A549 (cell line): ENCODE data around the gene HBA1. TPM values are rescaled to one million over a fixed set of nuclear protein-coding genes. Genes with fewer than 3 reads are reported as not detected.
"Not testable (repeated sequence)": the region's sequence is repeated elsewhere in the genome, so short reads cannot be mapped to it uniquely, and the experiment has no call there.

Source experiments
- ATAC-seq, 2 experiments: fragments of 200-7000 bp in 1 of 2; fragments of >200 bp in 1 of 2; cut with Nextera tagmentation in 1 of 2; cut with Tn5 transposase in 1 of 2; 3 replicates each; pipeline versions ENCODE4 v1.8.0 to v1.9.1; 2018 to 2020; ENCODE audit warnings: mild to moderate bottlenecking in 1 of 2, moderate library complexity in 1 of 2
- CTCF ChIA-PET: fragments of 300-600 bp; sonication (Branson Sonifier 250); formaldehyde crosslinking; extraction: SDS; loops from one replicate; lab custom pipeline; 2021; ENCODE audit warnings: antibody characterized with exemption, inconsistent platforms; lab: Yijun Ruan, JAX
- POLR2A ChIA-PET: fragments of 350-600 bp; formaldehyde crosslinking; extraction: SDS; loops from one replicate; lab custom pipeline; 2021; ENCODE audit warnings: antibody characterized with exemption, inconsistent platforms; lab: Yijun Ruan, JAX
- DNase-seq, 2 experiments: peaks; one replicate each; pipeline versions ENCODE4 v3.0.0 to v3.0.0-alpha.2; 2011 to 2016; ENCODE audit warnings: low read depth in 1 of 2, low spot score in 1 of 2
- FAIRE-seq: peaks from 2 replicates; lab custom pipeline; 2011; peaks lifted over from hg19 to GRCh38; lab: Jason Lieb, UNC
- H3K27ac ChIP-seq, 2 experiments: fragments of >200 bp; sonication (Bioruptor Twin); formaldehyde crosslinking; 3 replicates each; pipeline ENCODE4 v1.5.1; 2016 to 2017
- H3K4me1 ChIP-seq: fragments of >200 bp; sonication (Bioruptor Twin); formaldehyde crosslinking; 3 replicates; pipeline ENCODE4 v1.6.1; 2016
- H3K4me2 ChIP-seq: fragments of >200 bp; sonication (Bioruptor Twin); formaldehyde crosslinking; 3 replicates; pipeline ENCODE4 v1.6.1; 2016
- H3K4me3 ChIP-seq: fragments of >200 bp; sonication (Bioruptor Twin); formaldehyde crosslinking; 3 replicates; pipeline ENCODE4 v1.5.1; 2016
- H3K9me3 ChIP-seq: fragments of >200 bp; sonication (Bioruptor Twin); formaldehyde crosslinking; 3 replicates; pipeline ENCODE4 v1.6.1; 2016
- BCL3 ChIP-seq: fragments of >200 bp; sonication (Bioruptor Twin); formaldehyde crosslinking; IDR thresholded peaks from 3 replicates; pipeline ENCODE4 v1.6.1; 2016
- CHD4 ChIP-seq: fragments of 200-600 bp; sonication (generic); IDR thresholded peaks from 2 replicates; pipeline ENCODE4 v1.6.1; 2016; ENCODE audit warnings: antibody characterized with exemption, mild to moderate bottlenecking, borderline replicate concordance
- CTCF ChIP-seq: fragments of >200 bp; sonication (Bioruptor Twin); formaldehyde crosslinking; IDR thresholded peaks from 3 replicates; pipeline ENCODE4 v1.5.1; 2016
- E2F6 ChIP-seq: IDR thresholded peaks from 2 replicates; pipeline ENCODE4 v1.6.1; 2012; ENCODE audit warnings: low read depth, borderline replicate concordance
- ELK1 ChIP-seq: fragments of 150-350 bp; IDR thresholded peaks from 2 replicates; pipeline ENCODE4 v1.6.1; 2014; ENCODE audit warnings: low read depth, mild to moderate bottlenecking, low read length
- EP300 ChIP-seq, 2 experiments: fragments of >200 bp; sonication (Bioruptor Twin); formaldehyde crosslinking; IDR thresholded peaks; 2 replicates in 1 of 2; 3 replicates in 1 of 2; pipeline ENCODE4 v1.6.1; 2016 to 2017
- FOSL2 ChIP-seq, 2 experiments: fragments of 450-650 bp in 1 of 2; fragments of >200 bp in 1 of 2; sonication (Bioruptor Twin) in 1 of 2; formaldehyde crosslinking; IDR thresholded peaks; 2 replicates each; pipeline versions ENCODE4 v1.5.0 to v1.6.1; 2016 to 2020; ENCODE audit warnings: mild to moderate bottlenecking in 1 of 2, moderate library complexity in 1 of 2
- FOXS1 ChIP-seq: fragments of 250-450 bp; sonication (Bioruptor Pico); IDR thresholded peaks from 2 replicates; pipeline ENCODE4 v1.5.0; 2020; ENCODE audit warnings: mild to moderate bottlenecking, moderate library complexity
- HES2 ChIP-seq: fragments of >200 bp; sonication (Bioruptor Twin); formaldehyde crosslinking; IDR thresholded peaks from 2 replicates; pipeline ENCODE4 v1.6.1; 2016
- HEYL ChIP-seq: fragments of 250-450 bp; sonication (Bioruptor Pico); IDR thresholded peaks from 2 replicates; pipeline ENCODE4 v1.8.0; 2021; ENCODE audit warnings: mild to moderate bottlenecking, moderate library complexity
- HOXB5 ChIP-seq: fragments of 250-450 bp; sonication (Bioruptor Pico); IDR thresholded peaks from 2 replicates; pipeline ENCODE4 v1.5.0; 2020; ENCODE audit warnings: mild to moderate bottlenecking, moderate library complexity
- JUNB ChIP-seq: fragments of >200 bp; sonication (Bioruptor Twin); formaldehyde crosslinking; IDR thresholded peaks from 2 replicates; pipeline ENCODE4 v1.6.1; 2016
- MAX ChIP-seq: IDR thresholded peaks from 2 replicates; pipeline ENCODE4 v1.6.1; 2012
- MAZ ChIP-seq: fragments of 150-350 bp; IDR thresholded peaks from 2 replicates; pipeline ENCODE4 v1.6.1; 2014; ENCODE audit warnings: antibody characterized with exemption, low read depth, low read length, borderline replicate concordance
- NPAS2 ChIP-seq: fragments of 250-450 bp; sonication (Bioruptor Pico); IDR thresholded peaks from 2 replicates; pipeline ENCODE4 v1.8.0; 2022; ENCODE audit warnings: mild to moderate bottlenecking, moderate library complexity, borderline replicate concordance
- NR3C1 ChIP-seq: fragments of >200 bp; sonication (Bioruptor Twin); formaldehyde crosslinking; IDR thresholded peaks from 3 replicates; pipeline ENCODE4 v1.6.1; 2017
- PBX3 ChIP-seq: IDR thresholded peaks from 2 replicates; pipeline ENCODE4 v1.6.1; 2012
- POLR2AphosphoS2 ChIP-seq: conservative IDR thresholded peaks from 2 replicates; pipeline ENCODE4 v1.6.1; 2012; ENCODE audit warnings: low read length, improper control_type of control experiment, inconsistent platforms
- RCOR1 ChIP-seq: fragments of 150-350 bp; IDR thresholded peaks from 2 replicates; pipeline ENCODE4 v1.6.1; 2014; ENCODE audit warnings: antibody characterized with exemption, low read length, low read depth
- SMC3 ChIP-seq: fragments of >200 bp; sonication (Bioruptor Twin); formaldehyde crosslinking; IDR thresholded peaks from 3 replicates; pipeline ENCODE4 v1.6.1; 2018; ENCODE audit warnings: inconsistent platforms
- ZNF302 ChIP-seq: fragments of 250-450 bp; sonication (Bioruptor Pico); IDR thresholded peaks from 2 replicates; pipeline ENCODE4 v1.9.0; 2021; ENCODE audit warnings: inconsistent platforms, mild to moderate bottlenecking, moderate library complexity
- WGBS: methylation state at CpG from one replicate; pipeline ENCODE4 v1.1.6; 2017; ENCODE audit errors: missing lambda C conversion rate; 5-methylcytosine and 5-hydroxymethylcytosine counted together
- polyA plus RNA-seq, 4 experiments: library from polyadenylated mRNA; depleted of rRNA in 3 of 4; stranded (reverse); fragments of >200 nt; fragmentation: RNase III in 1 of 4; extraction: RNeasy Plus Mini Kit Qiagen cat#74134 plus additional on column Dnase treatment in 1 of 4; gene quantifications; 2 replicates in 3 of 4; 3 replicates in 1 of 4; pipeline ENCODE4 v1.2.3, GENCODE V29; 2011 to 2017

The HBA1 gene
- polyA plus RNA-seq, 2 of the 4 experiments (the other 2 are of a cell fraction), result 0.58 TPM; not detected in 1

- TF ChIP-seq CTCF (no peak), POLR2AphosphoS2 (no peak), HES2 (no peak), NPAS2 (no peak)
Measured at GRCh38 chr16:155031-155398, 21.5 kb upstream of the HBA1 start (continued).

GRCh38 chr16:159136-159849 lies 17.2 kb upstream of the HBA1 start:
- ChIA-PET CTCF (interaction anchor here (0.5 to 2.5 kb wide), 8 partner anchors 21 to 62 kb away, joined by 3 to 12 read pairs (median 6); partner anchors contain the start of gene HBQ1), POLR2A (no interaction called here)
- H3K4me1 ChIP-seq, result 0 out of 3 replicates have a peak, but pooled peaks cover 5% of the 10 kb centered on the region
- no peak overlapping the region for H3K4me2 ChIP-seq
- 36% methylated on average over 6 of the region's 6 CpGs for WGBS
- no peak for TF ChIP-seq FOXS1 (CRISPR knock-in tag)
- H3K4me3 ChIP-seq, result no peak overlapping the region
- DNase-seq, result no peak
- ATAC-seq, result peak; percentile 22 to 27; a peak in 4 of 6 replicates
- H3K27ac ChIP-seq, result no peak overlapping the region
- FAIRE-seq, result no peak
- H3K9me3 ChIP-seq, result no peaks in the 10 kb centered on the region

GRCh38 chr16:160242-160641 lies 16.2 kb upstream of the HBA1 start:
- FAIRE-seq, H3K4me3 ChIP-seq, DNase-seq, H3K4me1 ChIP-seq, ATAC-seq, POLR2A ChIA-PET, H3K9me3 ChIP-seq, H3K27ac ChIP-seq, H3K4me2 ChIP-seq: not testable (repeated sequence)
- 46% methylated on average over 7 of the region's 20 CpGs for whole genome bisulfite sequencing
- CTCF ChIA-PET, result interaction anchor here (0.9 to 1.5 kb wide), 3 partner anchors 48 to 63 kb away, joined by 3 to 7 read pairs (median 5); no protein-coding TSS in a partner anchor

- 40% methylated on average over 11 of the region's 18 CpGs for WGBS
- FAIRE-seq (no peak), DNase-seq (no peak), ATAC-seq (no peak)
- Histone ChIP-seq H3K4me3 (no peak overlapping the region), H3K9me3 (no peaks in the 10 kb centered on the region), H3K27ac (no peak overlapping the region), H3K4me1 (peaks cover 8% of the 10 kb centered on the region), H3K4me2 (no peak overlapping the region)
- POLR2A ChIA-PET, result no interaction called here
- CTCF ChIA-PET, result interaction anchor here (1.1 to 1.5 kb wide), 3 partner anchors 35 to 64 kb away, joined by 3 to 7 read pairs (median 3); no protein-coding TSS in a partner anchor
- TF ChIP-seq SMC3, result no peak
- TF ChIP-seq MAX, result no peak
- TF ChIP-seq NR3C1, result no peak
- no peak for TF ChIP-seq ZNF302
- TF ChIP-seq EP300 (IDR thresholded peaks at IDR 0.05), result no peak
- no peak for TF ChIP-seq JUNB
- TF ChIP-seq E2F6, result no peak
- no peak for TF ChIP-seq RCOR1
- TF ChIP-seq HEYL (CRISPR knock-in tag), result no peak
- no peak for TF ChIP-seq CHD4
- no peak for TF ChIP-seq MAZ
- no peak for TF ChIP-seq FOSL2 (IDR thresholded peaks at IDR 0.05)
- TF ChIP-seq FOSL2 (CRISPR knock-in tag; IDR thresholded peaks at IDR 0.05), result no peak
- no peak for TF ChIP-seq HOXB5 (CRISPR knock-in tag)
- no peak for TF ChIP-seq ELK1
- no peak for TF ChIP-seq POLR2AphosphoS2
- no peak for TF ChIP-seq PBX3
- no peak for TF ChIP-seq BCL3
Measured at GRCh38 chr16:160691-161190, 15.7 kb upstream of the HBA1 start.
